HG02642 (cell line): ENCODE data around the gene SYNGR3.
"Not testable (repeated sequence)": the region's sequence is repeated elsewhere in the genome, so short reads cannot be mapped to it uniquely, and the experiment has no call there.

Experiments
- ATAC-seq: cut with Tn5 transposase; IDR thresholded peaks from one replicate; pipeline ENCODE4 v1.9.1; 2021; ENCODE audit warnings: mild to moderate bottlenecking; ENCODE audit not compliant: unreplicated experiment, poor library complexity

SYNGR3 gene

DNA sequence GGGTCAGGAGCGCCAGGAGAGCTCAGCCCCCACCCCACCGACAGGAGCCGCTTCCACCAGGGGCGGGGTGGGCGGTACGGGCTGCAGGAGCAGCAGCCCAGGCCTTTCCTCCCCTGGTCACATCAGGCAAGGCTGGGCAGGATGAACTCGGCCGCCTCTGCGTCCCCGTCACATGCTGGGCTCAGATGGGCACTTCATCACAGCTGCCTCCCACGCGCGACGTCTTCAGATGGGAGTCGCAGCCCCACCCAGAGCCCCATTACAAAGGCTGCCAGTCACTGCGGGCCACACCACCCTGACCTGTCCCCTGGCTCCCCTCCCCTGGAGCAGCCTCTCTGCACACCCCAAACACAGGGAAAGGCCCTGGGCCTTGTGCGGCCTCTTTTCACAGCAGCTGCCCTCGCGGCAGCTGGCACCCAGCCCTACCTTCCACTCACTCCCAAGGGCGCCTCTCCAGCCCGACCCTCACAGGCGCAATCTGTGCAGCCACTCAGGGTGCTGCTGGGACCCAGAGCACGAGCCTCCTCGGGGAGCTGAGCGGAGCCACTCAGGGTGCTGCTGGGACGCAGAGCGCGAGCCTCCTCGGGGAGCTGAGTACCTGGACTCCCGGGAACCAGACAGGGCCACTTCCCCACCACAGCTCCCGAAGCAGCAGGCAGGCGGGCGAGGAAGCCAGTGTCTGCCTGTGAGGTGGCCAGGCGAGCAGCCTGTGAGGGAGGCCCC lies 15.2 kb downstream of the SYNGR3 start:
- no peak for ATAC-seq

DNA sequence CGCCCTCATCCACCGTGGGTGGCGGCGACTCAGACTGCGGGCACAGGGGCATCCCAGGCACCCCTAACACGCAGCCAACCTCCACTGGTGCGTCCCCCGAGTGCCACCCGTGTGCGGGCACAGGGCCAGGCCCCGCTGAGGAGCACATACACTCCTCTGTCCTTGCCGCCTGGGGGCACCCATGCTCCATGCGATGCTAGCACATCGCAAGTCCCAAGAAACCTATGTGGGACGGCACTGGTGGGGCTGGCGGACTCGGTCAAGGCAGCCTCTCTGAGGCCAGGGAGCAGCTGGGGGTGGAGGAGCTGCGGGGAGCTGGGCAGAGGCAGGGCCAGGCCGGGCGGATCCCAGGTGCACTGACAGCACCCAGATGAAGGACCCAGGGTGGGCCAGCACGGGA lies 15.9 kb downstream of the SYNGR3 start:
- ATAC-seq = no peak

DNA sequence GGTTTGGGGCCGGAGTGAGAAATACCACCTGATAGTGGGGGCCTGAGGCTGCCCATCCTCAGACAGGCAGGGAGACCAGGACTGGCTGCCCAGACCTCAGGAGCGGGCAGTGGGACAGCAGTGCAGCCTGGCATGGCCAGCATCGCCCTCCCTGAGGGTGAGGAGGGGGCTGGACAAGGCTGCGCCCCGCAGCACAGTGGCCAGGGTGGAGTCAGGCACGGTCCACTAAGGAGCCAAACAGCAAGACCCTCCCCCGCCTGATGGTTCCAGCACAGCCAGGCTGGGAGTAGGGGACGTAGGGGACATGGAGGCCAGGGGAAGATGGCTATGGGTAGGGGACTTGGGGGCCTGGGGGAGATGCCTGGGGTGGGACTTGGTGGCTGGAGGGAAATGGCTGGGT lies 16.5 kb downstream of the SYNGR3 start:
- no peak for ATAC-seq

DNA sequence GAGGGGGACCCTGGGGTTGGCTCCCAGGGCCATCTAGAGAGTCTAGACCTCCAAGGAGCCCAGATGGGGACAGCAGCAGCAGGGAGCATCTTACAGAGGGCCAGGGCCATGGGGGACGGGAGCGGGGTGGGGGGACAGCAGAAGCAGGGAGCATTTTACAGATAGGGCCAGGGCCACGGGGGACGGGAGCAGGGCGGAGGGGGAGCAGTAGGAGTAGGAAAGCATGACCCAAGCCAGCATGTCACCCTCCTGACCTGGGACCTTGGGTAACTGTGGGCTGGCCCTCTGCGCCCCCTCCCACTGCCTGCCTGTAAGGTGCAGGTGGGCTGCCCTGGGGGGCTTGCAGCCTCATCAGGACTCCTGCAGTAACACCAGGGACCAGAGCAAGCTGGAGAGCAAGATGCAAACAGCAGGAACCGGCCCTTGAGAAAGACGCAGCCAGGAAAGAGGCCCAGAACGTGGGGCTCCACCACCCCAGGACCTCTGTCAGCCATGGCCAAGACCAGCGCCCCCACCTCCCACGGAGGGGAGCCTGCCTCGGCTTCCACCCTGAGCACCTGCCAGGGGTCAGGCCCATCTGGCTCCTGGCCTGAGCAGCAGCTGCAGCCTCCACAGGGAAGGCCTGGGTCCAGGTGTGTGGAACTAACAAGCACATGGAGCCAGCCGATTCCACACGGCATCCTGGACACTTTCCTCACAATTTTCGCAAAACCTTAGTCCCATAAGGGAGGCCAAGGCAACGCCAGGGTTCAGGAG lies 17.5 kb downstream of the SYNGR3 start:
- no peak for ATAC-seq

DNA sequence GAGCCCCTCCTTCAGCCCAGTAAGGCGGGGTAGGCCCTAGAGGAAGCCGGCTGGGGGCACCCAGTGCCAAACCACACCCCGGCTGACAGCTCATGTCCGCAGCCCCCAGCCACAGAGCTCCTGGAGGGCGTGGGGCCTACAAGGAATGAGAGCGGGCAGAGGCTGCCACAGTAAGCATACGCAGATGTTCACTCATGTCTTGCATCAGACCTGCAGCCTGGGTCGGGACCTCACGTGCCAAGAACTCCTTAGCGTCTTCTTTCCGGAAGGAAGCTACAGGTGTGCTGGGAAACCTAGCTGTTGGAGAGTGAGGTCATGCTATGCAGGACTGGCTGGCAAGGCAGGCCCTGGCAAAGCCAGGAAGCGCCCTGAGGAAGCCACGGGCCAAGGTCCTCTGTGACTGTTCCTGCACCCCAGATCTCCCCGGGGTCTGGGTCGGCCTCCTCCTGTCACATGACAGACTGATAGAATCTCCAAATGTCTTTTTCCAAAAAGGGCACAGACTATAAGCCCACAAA lies 18.3 kb downstream of the SYNGR3 start:
- ATAC-seq = no peak

DNA sequence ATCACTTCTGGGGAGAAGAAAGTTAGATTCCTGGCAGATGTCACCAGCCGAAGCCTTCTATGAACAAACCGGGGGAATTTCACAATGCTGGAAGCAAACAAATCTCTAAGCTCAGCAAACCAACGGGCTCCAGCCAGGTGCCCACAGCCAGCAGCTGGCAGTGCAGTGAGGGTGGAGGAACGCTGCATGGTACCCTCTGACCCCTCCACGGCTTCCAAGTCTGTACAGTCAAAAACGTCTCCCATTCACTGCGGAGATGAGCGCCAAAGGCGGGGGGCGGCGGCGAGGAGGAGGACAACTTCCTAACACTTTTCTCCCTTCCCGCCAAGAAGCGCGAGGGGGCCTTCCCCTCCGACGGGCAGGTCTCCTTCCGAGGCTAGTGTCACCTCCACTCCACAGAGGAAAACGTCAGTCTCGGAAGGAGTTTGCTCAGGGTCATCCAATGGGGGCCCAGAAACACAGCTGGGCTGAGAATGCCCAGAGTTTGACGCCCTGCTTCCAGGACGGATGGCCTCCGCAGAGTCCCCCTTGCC lies 18.9 kb downstream of the SYNGR3 start:
- ATAC-seq = peak; percentile 4

DNA sequence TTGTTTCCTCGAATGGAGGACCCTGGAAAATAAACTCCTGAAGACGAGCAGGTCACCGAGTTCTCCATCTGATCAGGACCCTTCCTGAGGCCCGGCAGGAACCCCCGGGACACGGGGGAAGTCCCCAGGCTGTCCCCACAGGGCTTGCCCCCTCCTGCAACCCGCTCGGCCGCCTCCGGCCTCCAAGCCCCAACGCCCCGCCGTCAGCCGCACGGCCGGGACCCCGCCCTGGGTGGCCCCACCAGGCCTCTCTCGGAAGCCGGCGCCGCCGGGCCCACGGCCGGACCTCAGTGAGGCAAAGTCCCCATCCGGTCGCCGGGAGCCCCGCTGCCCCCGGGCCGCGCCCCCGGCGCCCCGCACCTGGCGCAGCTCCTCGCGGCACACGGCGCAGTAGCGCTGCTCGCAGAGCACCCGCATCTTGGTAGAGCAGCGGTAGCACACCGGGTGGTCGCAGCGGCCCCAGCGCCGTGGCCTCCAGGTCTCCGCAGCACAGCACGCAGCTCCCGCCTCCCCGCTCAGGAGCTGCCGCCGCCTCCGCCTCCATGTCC lies 19.5 kb downstream of the SYNGR3 start:
- ATAC-seq = peak; percentile 36

DNA sequence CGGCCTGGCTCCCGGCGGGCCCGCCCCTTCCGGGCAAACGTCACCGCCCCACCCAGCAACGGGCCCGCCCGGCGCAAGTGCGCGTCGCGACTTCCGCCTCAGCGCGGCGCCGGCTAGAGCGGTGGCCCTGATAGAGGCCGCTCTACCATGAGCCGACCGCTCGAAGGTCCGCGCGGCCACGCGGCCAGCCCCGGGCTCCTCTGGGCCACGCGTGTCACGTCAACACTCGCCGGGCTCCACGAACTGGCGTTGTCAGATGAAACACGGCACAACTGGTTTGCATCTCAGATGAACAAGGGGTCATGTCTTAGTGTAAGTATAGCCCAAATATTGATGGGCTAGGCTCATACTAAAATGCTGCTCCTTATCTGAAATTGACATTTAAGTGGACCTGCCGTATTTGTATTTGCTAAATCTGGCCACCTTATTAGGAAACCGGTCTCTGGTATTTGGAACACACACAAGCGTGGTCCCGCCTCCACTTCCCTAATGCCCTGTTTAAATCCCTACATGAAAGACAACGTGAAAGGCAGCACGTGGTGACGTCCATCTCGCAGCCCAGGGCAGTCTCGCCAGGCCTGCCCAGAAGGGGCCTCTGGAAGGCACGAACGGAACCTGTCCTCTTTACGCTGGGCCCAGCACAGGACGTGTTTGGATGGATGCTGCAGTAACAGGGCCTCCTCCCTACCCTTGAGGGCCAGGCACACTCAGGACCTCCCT lies 20.2 kb downstream of the SYNGR3 start, which contains the start of gene ZNF598:
Gene ZNF598 (minus strand): TSS at position 31 of the 720 bp plus-strand sequence.
- ATAC-seq = peak; percentile 84

DNA sequence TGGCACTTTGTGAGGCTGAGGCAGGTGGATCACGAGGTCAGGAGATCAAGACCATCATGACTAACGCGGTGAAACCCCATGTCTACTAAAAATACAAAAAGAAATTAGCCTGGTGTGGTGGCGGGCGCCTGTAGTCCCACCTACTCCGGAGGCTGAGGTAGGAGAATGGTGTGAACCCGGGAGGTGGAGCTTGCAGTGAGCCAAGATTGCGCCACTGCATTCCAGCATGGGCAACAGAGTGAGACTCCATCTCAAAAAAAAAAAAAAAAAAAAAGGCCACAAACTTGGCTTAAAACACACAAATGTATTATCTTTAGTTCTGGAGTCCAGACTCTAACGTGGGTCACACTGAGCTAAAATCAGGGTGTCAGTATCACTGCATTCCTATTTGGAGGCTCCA lies 22.0 kb downstream of the SYNGR3 start:
- ATAC-seq = not testable (repeated sequence)

DNA sequence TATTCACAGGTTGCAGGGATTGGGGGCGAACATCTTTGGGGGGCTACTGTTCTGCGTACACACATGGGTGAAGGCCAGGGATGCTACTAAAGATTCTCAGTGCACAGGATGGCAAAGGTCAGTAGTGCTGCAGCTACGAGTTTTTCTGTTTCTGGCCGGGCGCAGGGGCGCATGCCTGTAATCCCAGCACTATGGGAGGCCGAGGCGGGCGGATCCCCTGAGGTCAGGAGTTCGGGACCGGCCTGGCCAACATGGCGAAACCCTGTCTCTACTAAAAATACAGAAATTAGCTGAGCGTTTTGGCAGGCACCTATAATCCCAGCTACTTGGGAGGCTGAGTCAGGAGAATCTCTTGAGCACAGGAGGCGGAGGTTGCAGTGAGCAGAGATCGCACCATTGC lies 23.8 kb downstream of the SYNGR3 start:
- ATAC-seq = no peak

DNA sequence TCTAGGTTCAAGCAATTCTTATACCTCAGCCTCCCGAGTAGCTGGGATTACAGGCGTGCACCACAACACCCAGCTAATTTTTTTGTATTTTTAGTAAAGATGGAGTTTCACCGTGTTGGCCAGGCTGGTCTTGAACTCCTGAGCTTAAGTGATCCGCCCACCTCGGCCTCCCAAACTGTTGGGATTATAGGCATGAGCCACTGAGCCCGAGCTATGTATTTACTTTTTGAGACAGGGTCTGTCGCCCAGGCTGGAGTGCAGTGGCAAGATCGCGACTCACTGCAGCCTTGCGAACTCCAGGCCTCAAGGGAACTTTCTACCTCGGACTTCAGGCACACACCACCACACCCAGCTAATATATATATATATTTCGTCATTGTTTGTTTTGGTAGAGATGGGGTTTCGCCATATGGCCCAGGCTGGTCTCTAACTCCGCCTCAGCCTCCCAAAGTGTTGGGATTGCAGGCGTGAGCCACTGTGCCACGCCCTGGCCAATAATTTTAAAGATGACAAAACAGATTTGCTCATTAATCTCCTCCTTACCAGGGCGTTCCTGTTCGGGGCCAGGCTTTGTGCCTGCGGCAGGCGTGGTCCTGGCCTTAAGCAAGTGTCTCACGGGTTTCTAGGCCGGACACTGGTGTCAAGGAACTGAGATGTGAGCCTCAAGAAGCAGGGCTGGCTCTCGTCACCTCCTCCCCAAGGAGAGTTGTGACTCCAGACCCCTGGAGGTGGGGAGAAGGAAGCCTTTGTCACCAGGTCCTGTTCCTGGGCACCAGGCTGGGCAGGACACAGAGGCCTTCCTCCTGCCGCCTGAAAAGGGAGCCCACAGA lies 25.6 kb downstream of the SYNGR3 start:
- ATAC-seq = no peak

DNA sequence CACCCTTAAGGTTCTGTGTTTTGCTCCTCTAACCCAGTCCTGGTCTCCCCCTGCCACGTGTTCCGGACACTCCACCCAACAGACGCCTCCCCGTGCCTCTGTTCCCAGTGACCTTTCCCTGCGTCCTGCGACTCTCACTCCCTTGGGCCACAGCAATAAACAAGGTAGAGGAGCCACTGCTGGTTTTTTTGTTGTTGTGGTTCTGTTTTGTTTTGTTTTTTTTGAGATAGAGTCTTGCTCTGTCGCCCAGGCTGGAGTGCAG lies 26.1 kb downstream of the SYNGR3 start:
- no peak for ATAC-seq

DNA sequence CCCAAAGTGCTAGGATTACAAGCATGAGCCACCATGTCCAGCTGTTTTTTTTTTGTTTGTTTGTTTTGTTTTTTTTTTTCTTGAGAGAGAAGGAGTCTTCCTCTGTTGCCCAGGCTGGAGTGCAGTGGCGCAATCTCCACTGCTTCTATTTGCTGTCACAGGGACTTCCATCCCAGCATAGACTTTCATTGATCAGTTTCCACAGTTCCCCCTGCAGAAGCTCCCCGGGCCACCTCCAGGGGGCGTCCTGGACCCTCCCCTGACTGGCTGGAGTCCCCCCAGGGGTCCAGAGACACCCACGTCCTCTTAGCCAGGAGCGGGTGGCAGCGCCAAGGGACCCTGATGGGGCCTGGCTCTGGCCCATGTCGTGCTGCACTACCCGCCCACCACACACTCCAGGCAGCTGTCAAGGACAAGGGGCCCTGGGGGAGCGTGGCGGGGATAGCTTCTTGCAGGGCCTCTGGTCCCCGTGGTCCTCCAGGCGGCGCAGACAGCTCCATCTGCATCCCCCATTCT lies 26.7 kb downstream of the SYNGR3 start:
- no peak for ATAC-seq

DNA sequence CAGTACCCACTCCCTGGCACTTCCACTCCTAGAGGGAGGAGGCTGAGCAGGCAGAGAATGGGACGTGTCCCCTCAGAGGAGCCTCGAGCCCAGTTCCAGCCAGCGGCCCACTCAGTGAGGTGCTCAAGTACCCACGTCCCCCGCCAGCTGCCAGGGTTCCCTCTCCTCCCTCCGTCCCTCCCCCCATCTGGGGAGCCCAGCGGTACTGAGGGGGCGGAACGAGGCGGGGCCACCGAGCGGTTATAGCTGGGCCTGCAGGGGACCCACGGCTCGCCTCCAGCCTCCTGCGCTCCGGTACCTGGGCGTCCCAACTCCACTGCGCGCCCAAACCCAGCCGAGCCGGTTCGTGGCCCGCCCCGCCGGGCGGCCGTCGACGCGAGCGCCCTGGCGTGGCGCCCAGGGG lies 29.7 kb downstream of the SYNGR3 start, which contains the start of gene NPW:
Gene NPW (plus strand): TSS at position 268 of the 403 bp plus-strand sequence.
- ATAC-seq = no peak

DNA sequence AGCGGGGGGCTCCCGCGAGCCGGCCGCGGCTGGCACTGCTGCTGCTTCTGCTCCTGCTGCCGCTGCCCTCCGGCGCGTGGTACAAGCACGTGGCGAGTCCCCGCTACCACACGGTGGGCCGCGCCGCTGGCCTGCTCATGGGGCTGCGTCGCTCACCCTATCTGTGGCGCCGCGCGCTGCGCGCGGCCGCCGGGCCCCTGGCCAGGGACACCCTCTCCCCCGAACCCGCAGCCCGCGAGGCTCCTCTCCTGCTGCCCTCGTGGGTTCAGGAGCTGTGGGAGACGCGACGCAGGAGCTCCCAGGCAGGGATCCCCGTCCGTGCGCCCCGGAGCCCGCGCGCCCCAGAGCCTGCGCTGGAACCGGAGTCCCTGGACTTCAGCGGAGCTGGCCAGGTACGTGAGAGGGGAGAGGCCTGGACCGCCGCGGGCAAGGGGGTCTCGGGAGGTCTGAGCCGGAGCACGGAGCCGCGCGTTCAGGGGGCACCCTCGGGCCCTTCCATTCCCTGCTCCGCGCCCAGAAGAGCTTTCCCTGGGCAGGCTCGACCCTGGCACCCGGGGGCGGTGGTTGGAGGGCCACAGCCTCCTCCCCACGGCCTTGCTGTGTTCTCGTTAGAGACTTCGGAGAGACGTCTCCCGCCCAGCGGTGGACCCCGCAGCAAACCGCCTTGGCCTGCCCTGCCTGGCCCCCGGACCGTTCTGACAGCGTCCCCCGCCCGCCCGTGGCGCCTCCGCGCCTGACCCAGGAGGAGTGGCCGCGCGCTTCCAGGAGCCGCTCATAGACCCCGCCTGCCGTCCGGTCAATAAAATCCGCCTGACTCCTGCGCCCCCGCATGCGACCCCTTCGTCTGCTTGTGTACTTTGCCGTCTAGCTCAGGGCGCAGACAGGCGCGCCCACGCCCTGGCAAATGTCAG lies 30.4 kb downstream of the SYNGR3 start:
- no peak for ATAC-seq

DNA sequence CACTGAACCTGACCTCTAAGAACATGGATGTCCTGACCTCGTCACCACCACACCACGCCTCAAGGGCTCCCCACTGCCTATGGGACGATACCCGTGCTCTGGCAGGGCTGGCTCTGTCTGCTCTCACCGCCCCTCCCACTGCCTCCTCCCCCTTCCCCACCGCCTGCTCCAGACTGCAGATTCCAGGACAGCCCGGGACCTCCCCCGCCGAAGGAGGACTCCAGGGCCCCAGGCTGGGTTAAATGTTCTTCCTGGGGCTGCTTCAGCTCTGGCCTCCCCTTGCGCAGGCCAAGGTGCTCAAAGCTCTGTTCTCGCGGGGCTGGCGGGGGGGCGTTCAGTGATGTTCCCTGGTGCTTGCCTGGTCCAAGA lies 32.9 kb downstream of the SYNGR3 start:
- ATAC-seq = peak; percentile 6

DNA sequence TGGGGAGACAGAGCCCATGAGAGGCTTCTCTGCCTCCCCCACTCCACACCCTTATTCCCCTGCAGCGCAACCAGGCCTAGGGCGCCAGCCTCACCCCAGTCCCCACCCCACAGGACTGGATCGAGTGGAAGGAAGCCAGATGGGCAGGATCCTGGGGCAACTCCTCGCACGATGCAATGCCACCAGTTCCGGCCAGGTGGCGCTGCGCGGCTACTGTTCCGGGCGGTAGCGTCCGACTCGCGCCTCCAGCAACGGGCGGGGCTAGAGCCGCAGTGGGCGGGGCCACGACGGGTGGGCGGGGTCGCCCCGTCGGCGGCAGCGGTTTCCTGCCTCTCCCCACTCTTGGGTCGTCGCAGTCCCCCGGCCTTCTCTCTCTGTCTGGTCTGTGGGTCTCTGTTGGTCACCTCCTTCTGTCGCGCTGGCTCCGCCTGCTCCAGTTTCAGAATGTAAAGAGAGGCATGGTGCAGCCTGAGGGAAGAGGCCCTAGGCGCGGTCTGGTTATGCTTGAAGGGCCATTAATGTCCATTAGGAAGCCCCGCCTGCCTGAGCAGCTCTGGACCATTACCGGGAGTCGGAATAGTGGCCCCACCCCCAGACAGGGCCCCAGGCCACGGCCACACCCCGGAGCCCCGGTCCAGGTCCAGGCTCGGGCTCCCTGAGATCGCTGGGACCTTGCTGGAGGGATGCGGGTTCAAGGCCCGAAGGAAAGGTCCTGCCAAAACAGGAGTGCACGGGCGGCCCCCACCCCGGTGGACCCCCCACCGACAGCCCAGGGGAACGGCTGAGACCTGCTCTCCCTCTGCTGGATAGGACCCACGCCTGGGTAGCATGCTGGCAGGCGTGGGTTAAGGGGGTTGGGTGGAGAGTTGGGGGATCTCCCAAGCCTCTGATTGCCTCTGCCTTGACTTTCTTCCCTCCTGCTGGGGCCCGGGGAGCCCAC lies 33.6 kb downstream of the SYNGR3 start:
- peak; percentile 75 for ATAC-seq
